Panc1 (cell line): ENCODE measurements around the gene FAM163B.

Experiments
- POLR2AphosphoS5 ChIP-seq: IDR thresholded peaks from 2 replicates; pipeline ENCODE4 v1.6.1; 2012; ENCODE audit warnings: mild to moderate bottlenecking, low read depth, low read length, moderate library complexity
- SIN3A ChIP-seq: IDR thresholded peaks from 2 replicates; pipeline ENCODE4 v1.6.1; 2012; ENCODE audit warnings: low read depth, mild to moderate bottlenecking, low read length, moderate library complexity, borderline replicate concordance; ENCODE audit not compliant: insufficient read depth
- TF ChIP-seq, protein P1 (sequence below): fragments of 450-650 bp; IDR thresholded peaks from 2 replicates; pipeline ENCODE4 v1.5.1; 2017; ENCODE audit warnings: mild to moderate bottlenecking

DNA sequence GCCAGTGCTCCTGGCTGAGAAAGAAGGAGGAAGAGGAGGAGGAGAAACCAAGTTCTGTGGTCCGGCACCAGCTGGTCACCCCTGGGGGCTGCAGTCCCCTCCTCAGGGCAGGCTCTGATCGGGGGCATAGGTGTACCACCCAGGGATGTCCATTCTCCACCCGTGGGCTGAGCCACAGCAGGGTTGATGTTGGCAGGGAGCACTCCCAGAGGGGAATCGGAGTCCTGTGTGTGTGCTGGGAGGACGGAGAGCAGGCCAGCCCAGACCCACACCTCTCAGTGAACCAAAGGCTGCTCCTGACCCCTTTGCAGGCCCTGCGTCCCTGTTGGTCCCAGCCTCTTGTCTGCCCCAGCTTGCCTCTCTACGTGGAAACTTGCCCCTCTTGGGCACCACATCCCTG is 79.3 kb downstream of the FAM163B start:
- no peak for TF ChIP-seq SIN3A
- TF ChIP-seq, protein P1, sequence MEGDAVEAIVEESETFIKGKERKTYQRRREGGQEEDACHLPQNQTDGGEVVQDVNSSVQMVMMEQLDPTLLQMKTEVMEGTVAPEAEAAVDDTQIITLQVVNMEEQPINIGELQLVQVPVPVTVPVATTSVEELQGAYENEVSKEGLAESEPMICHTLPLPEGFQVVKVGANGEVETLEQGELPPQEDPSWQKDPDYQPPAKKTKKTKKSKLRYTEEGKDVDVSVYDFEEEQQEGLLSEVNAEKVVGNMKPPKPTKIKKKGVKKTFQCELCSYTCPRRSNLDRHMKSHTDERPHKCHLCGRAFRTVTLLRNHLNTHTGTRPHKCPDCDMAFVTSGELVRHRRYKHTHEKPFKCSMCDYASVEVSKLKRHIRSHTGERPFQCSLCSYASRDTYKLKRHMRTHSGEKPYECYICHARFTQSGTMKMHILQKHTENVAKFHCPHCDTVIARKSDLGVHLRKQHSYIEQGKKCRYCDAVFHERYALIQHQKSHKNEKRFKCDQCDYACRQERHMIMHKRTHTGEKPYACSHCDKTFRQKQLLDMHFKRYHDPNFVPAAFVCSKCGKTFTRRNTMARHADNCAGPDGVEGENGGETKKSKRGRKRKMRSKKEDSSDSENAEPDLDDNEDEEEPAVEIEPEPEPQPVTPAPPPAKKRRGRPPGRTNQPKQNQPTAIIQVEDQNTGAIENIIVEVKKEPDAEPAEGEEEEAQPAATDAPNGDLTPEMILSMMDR, result no peak
- TF ChIP-seq POLR2AphosphoS5, result no peak
